Hematopoietic multipotent progenitor cell treated with erythropoietin and hydrocortisone succinate and interleukin-3 and kit ligand, for 15 days (in vitro differentiated cells): ENCODE data around the gene TPSG1.
"Not testable (repeated sequence)": the region's sequence is repeated elsewhere in the genome, so short reads cannot be mapped to it uniquely, and the experiment has no call there.

Experiments used
- DNase-seq: peaks from one replicate; pipeline ENCODE4 v3.0.0-alpha.2; 2015; ENCODE audit warnings: low spot score

Gene TPSG1

GRCh38 chr16:1194665-1195392 lies 30.2 kb downstream of the TPSG1 start:
- no peak for DNase-seq

GRCh38 chr16:1193825-1194581 lies 31.1 kb downstream of the TPSG1 start:
- no peak for DNase-seq

GRCh38 chr16:1193143-1193824 lies 31.8 kb downstream of the TPSG1 start:
- DNase-seq: no peak

GRCh38 chr16:1192384-1193073 lies 32.5 kb downstream of the TPSG1 start:
- no peak for DNase-seq

- not testable (repeated sequence) for DNase-seq
Measured at GRCh38 chr16:1190789-1191188, 34.3 kb downstream of the TPSG1 start.

GRCh38 chr16:1189455-1189854 lies 35.6 kb downstream of the TPSG1 start:
- DNase-seq: no peak

GRCh38 chr16:1188432-1189189 lies 36.5 kb downstream of the TPSG1 start:
- DNase-seq: peak; percentile 23

- DNase-seq: not testable (repeated sequence)
Measured at GRCh38 chr16:1185460-1186207, 39.4 kb downstream of the TPSG1 start.

- DNase-seq: no peak
Measured at GRCh38 chr16:1184980-1185379, 40.1 kb downstream of the TPSG1 start.

- no peak for DNase-seq
Measured at GRCh38 chr16:1184156-1184868, 40.8 kb downstream of the TPSG1 start.

GRCh38 chr16:1182950-1183907 lies 41.8 kb downstream of the TPSG1 start:
- DNase-seq: no peak

GRCh38 chr16:1182316-1182671 lies 42.8 kb downstream of the TPSG1 start:
- no peak for DNase-seq

GRCh38 chr16:1181404-1182315 lies 43.4 kb downstream of the TPSG1 start:
- no peak for DNase-seq

- no peak for DNase-seq
Measured at GRCh38 chr16:1180549-1181403, 44.3 kb downstream of the TPSG1 start.

GRCh38 chr16:1178295-1178910 lies 46.7 kb downstream of the TPSG1 start:
- DNase-seq: no peak

GRCh38 chr16:1177750-1178149 lies 47.3 kb downstream of the TPSG1 start:
- no peak for DNase-seq

- DNase-seq: no peak
Measured at GRCh38 chr16:1177053-1177452, 48.0 kb downstream of the TPSG1 start.
